ENCODE measurements around the gene IRF2BP2. TPM values are rescaled to one million over a fixed set of nuclear protein-coding genes. Genes with fewer than 3 reads are reported as not detected.

The IRF2BP2 gene
- total RNA-seq, 1 donor from 2014 or later, result 83.3 TPM

DNA sequence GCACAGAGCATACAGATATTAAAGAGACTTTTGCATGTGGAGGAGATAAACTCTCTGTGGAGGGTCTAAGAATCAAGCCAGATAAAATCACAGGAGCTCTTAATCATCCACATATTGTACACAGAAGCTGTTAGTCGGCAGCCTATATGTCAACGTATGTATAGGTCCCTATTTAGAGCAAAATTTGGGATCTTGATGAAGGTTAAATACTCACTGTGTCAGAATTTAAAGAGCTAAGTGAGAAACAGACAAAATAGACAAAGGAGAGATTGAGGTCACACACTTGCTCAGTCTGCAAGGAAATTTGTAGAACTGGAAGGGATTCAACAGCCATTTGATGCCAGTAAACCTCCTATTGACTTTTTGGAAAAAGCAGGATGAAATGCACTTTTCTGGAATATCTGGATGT is 4.1 kb upstream of the IRF2BP2 start:
- no peak for DNase-seq (ENCODE audit: low read depth in 2 of 2)

- DNase-seq (ENCODE audit: low read depth in 2 of 2), result peak in 1 of 2 donors; percentile 26
Measured at GRCh38 chr1:234613128-234613875, 3.3 kb upstream of the IRF2BP2 start.

GRCh38 chr1:234612352-234613127 is 2.6 kb upstream of the IRF2BP2 start:
- DNase-seq (ENCODE audit: low read depth in 2 of 2), result peak in 1 of 2 donors; percentile 94

DNA sequence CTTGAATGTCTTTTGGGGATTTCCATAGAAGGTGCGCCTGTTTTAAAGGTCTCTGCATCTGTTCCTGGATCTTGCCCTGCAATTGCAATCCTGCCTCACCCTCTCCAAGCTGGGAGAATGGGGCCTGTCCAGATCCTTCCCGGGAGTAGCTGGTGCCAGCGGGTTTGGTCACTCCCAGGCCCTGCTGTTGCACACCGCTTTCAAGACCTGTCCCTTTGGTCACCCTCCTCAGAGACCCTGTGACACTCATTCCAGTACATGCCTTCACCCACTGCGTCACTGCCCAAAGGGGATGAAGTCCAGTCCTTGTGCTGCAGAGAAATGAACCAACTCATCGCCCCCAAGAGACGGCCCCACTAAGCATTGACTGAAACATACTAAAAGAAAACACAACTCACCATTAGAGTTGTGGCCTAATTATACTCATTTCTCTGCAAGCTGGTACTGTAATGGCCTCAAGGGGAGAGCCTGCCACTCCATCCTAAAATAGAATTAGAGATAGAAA is 1.9 kb upstream of the IRF2BP2 start:
- no peak for DNase-seq (ENCODE audit: low read depth in 2 of 2)

DNA sequence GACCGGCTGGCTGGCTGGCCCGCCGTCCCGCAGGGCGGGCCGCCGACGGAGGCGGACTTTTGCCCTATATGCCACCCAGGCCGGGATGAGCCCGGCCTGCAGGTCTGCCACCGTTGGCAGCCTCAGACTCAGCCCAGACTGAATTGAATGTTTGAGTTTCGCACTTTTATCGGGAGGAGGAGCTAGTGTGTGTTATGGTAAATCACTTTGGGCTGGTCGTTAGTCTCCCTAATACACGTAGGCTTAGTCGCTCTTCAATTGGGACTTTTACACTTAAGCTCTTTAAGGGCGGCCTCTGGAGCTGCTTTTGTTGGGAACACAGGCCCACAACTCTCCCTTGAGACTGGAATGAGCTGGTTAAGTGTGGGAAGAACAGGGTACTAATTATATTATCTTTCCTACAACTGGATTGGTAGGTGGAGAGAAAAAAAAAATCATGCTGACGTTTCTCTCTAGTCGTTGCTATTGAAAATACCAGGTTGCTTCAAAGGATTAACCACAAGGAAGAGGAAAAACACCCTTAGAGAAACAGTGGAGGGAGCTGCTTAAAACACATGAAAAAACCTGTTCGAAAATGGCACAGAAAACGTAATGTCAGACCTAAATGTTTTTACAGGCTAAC is 1.4 kb upstream of the IRF2BP2 start:
- DNase-seq (ENCODE audit: low read depth in 2 of 2), result peak; percentile 88 to 93

- peak; percentile 86 to 92 for DNase-seq (ENCODE audit: low read depth in 2 of 2)
Measured at GRCh38 chr1:234610666-234611224, 767 bp upstream of the IRF2BP2 start.

- no peak for DNase-seq (ENCODE audit: low read depth in 2 of 2)
Measured at GRCh38 chr1:234609691-234610042, 311 bp downstream of the IRF2BP2 start.

DNA sequence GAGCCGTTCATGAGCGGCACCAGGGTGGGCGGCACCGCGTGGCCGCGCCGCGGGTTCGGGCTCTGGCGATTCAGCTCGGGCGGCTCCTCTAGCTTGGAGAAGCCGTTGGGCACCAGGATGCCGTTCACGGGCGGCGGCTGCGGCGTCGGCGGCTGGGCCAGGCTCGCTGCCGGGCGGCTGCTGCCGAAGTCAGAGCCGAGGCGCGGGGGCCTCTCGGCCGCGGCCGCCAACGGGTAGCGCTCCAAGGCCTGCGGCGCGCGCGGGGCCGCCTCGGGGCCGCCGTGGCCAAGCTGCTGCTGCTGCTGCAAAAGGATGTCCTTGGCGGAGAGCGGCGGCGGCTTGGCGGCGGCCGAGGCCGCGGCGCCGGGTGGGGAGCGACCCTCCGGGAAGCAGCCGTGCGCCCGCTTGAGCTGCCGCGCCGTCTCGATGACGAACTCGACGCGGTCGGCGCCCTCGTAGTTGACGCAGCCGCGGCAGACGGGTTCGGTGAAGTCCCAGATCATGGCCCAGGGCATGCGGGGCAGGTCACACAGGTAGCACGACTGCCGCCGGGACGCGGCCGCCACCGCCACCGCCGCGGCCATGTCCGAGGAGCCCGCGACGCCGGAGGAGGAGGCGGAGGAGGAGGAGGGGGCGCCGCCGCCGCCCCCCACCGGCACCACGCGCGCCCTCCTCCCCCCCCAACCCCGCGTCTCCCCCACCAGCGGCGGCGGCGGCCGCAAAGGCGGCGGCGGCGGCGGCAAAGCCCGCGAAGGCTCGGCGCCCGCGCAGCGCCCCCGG is 877 bp downstream of the IRF2BP2 start:
- peak in 1 of 2 donors; percentile 61 for DNase-seq (ENCODE audit: low read depth in 2 of 2)

- DNase-seq (ENCODE audit: low read depth in 2 of 2), result peak; percentile 97 to 98
Measured at GRCh38 chr1:234608025-234608910, 1.7 kb downstream of the IRF2BP2 start.

DNA sequence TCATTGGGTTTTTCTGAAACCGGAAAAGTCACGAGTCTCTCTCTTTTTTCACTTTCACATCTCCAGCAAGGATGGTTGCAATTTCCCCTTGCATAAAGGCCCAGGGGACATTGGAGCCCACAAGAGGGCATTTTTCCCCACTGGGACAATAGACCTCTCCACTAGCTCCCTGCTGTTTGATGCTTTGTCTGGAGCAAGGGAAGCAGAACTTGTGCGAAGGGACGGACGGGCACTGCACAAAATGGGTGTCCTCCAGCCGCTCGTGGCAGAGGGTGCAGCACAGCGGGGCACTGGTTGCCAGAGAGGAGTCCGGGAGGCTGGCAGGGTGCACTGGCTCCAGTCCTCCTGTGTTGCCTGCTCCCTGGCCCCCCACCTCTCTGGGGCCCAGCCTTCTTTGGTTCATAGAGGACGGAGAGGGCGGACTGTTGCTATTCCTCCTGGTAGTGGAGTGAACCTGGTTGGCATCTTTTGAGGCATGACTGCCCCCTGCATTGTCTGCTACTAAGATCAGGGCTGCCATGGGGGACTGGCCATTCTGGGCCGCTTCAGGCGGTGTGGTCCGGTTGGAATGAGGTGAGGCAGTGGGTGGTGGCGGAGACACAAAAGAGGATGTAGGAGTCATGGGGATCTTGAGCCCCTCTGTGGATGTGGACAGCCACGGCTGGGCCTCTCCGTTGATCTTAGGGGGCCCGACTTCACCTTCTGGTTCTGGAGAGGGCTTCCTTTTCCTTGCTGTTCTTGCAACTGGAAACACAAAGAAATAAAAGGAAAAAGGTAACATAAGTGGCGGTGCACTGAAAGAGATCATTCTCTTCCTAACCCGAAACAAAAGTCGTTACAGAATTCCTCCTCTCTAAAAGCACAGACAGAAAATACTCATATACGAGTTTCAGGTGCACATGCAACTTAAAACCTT is 2.6 kb downstream of the IRF2BP2 start:
- peak in 1 of 2 donors; percentile 62 for DNase-seq (ENCODE audit: low read depth in 2 of 2)

GRCh38 chr1:234606784-234607108 is 3.2 kb downstream of the IRF2BP2 start:
- DNase-seq (ENCODE audit: low read depth in 2 of 2), result no peak

GRCh38 chr1:234605983-234606783 is 3.8 kb downstream of the IRF2BP2 start:
- peak; percentile 59 to 65 for DNase-seq (ENCODE audit: low read depth in 2 of 2)

DNA sequence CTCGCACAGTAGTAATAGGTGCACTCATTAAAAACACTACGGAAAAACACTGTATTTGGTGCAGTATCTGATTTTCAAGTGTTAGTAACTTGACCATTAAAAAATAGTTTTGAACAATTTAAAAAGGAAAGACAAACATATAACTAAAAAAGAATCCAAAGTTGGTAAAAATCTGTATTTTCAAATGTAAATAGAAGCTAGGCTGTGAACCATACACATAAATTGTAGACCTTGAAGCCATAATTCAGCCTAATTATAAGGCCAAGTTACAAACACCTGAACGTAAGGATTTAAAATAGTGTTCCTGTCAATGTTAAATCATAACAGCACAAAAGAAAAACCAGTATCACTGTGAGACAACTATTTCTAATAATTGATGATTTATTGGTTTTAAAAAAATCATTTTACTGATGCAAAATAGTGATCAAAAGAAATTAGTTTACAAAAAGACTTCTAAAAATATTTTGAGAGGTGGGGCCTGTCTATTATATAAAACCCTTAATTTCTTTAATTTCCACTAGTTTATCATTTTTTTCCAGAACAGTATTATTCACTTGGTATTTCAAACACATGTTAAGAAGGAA is 4.5 kb downstream of the IRF2BP2 start:
- no peak for DNase-seq (ENCODE audit: low read depth in 2 of 2)

DNA sequence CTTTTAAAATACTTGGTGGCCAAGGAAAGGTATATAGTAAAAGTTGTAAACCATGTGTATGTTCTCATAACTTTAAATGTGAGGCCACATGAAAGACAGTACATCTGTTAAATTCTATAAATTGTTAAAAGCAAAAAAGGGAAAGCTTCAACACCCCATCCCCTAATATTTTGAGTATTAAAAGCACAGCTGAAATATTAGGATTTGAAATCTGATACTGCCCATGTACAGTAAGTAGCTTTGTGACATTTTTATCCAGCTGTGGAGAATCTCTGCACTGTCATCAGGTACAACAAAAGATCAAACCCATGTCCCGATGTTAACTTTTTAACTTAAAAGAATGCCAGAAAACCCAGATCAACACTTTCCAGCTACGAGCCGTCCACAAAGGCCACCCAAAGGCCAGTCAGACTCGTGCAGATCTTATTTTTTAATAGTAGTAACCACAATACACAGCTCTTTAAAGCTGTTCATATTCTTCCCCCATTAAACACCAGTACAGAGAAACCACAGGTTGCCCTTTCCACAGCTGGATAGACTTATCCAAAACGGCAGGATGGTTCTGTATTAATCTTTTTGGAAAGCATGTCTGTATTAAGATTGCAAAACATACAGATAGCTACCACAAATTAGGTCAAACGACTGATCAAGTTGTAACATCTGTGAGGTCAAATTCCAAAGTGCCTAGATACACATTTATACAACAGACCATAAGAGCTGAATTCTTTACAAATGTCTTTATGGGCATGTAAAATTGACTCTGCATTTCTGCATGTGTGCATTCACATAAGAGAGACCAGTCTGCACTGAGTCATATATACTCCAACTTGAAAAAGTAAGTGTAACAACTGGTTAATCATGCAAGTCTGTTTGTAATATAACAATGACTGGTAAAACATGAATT is 5.2 kb downstream of the IRF2BP2 start:
- peak in 1 of 2 donors; percentile 44 for DNase-seq (ENCODE audit: low read depth in 2 of 2)

GRCh38 chr1:234603221-234604204 is 6.5 kb downstream of the IRF2BP2 start:
- peak in 1 of 2 donors; percentile 43 for DNase-seq (ENCODE audit: low read depth in 2 of 2)
